NCI-H1694 (cell line): ENCODE measurements around the gene GALNT2.

Source experiments
- DNase-seq: peaks from one replicate; lab custom pipeline; 2025; lab: John Stamatoyannopoulos, UW

The GALNT2 gene

GRCh38 chr1:230129341-230129740 is 62.3 kb downstream of the GALNT2 start:
- DNase-seq, result no peak

GRCh38 chr1:230130172-230130944 is 63.3 kb downstream of the GALNT2 start:
- no peak for DNase-seq

GRCh38 chr1:230131457-230131856 is 64.4 kb downstream of the GALNT2 start:
- no peak for DNase-seq

- DNase-seq, result no peak
These were observed 65.7 kb downstream of the GALNT2 start for GRCh38 chr1:230132758-230133157.

GRCh38 chr1:230135726-230136125 is 68.7 kb downstream of the GALNT2 start:
- no peak for DNase-seq

- DNase-seq, result no peak
These were observed 69.7 kb downstream of the GALNT2 start for GRCh38 chr1:230136453-230137336.

GRCh38 chr1:230137337-230137815 is 70.3 kb downstream of the GALNT2 start:
- DNase-seq, result no peak

- DNase-seq, result no peak
These were observed 71.7 kb downstream of the GALNT2 start for GRCh38 chr1:230138561-230139239.

- DNase-seq, result no peak
These were observed 72.3 kb downstream of the GALNT2 start for GRCh38 chr1:230139315-230139714.

- DNase-seq, result no peak
These were observed 72.7 kb downstream of the GALNT2 start for GRCh38 chr1:230139741-230140140.

- DNase-seq, result no peak
These were observed 73.4 kb downstream of the GALNT2 start for GRCh38 chr1:230140221-230141020.

GRCh38 chr1:230141021-230141648 is 74.1 kb downstream of the GALNT2 start:
- DNase-seq, result no peak

- no peak for DNase-seq
These were observed 75.0 kb downstream of the GALNT2 start for GRCh38 chr1:230141797-230142607.

GRCh38 chr1:230142608-230143210 is 75.7 kb downstream of the GALNT2 start:
- DNase-seq, result peak; percentile 48

- DNase-seq, result no peak
These were observed 76.5 kb downstream of the GALNT2 start for GRCh38 chr1:230143534-230143933.

- no peak for DNase-seq
These were observed 77.1 kb downstream of the GALNT2 start for GRCh38 chr1:230144010-230144614.

- no peak for DNase-seq
These were observed 77.9 kb downstream of the GALNT2 start for GRCh38 chr1:230144758-230145504.

- DNase-seq, result peak; percentile 78
These were observed 78.5 kb downstream of the GALNT2 start for GRCh38 chr1:230145505-230145899.
